Peyer's patch (tissue), 4 donors: Measurements from ENCODE around the gene MRPL46.

ENCODE experiments used
- CTCF ChIP-seq, 6 experiments: fragments of 450-650 bp in 4 of 6; fragments of 200-600 bp in 2 of 6; sonication (generic) in 1 of 6; IDR thresholded peaks; one replicate each; pipeline ENCODE4 v1.5.1; 2017 to 2019; ENCODE audit warnings: antibody characterized with exemption in 6 of 6, mild to moderate bottlenecking in 3 of 6, moderate library complexity in 1 of 6
- POLR2A ChIP-seq, 2 donors: fragments of 450-650 bp; IDR thresholded peaks; one replicate each; pipeline ENCODE4 v1.5.1; 2017; ENCODE audit warnings: antibody characterized with exemption in 2 of 2, mild to moderate bottlenecking in 2 of 2, moderate library complexity in 2 of 2

GRCh38 chr15:88490036-88490435 is 22.8 kb upstream of the MRPL46 start:
- TF ChIP-seq CTCF (IDR thresholded peaks at IDR 0.05) (no peak), POLR2A (IDR thresholded peaks at IDR 0.05) (no peak)
